IMR-90 (cell line): Measurements from ENCODE around the gene UCK2. TPM values are rescaled to one million over a fixed set of nuclear protein-coding genes. Genes with fewer than 3 reads are reported as not detected.

Source experiments
- ATAC-seq: fragments of 200-7000 bp; cut with Tn5 transposase; 2 replicates; pipeline ENCODE4 v1.9.1; 2020; ENCODE audit warnings: low read depth, mild to moderate bottlenecking, moderate library complexity
- BruUV-seq: library from RNA; stranded (reverse); fragments of 400-500 nt; replicated peaks from 2 replicates; lab custom pipeline; 2021; lab: Mats Ljungman, UMichigan
- CTCF ChIA-PET: fragments of 300-600 bp; formaldehyde crosslinking; extraction: SDS; loops from one replicate; lab custom pipeline; 2021; ENCODE audit warnings: antibody characterized with exemption; lab: Yijun Ruan, JAX
- POLR2A ChIA-PET: fragments of 300-600 bp; sonication (Branson Sonifier 250); formaldehyde crosslinking; loops from one replicate; lab custom pipeline; 2022; ENCODE audit warnings: antibody characterized with exemption; ENCODE audit not compliant: unreplicated experiment; lab: Charles Lee
- DNase-seq: peaks from one replicate; pipeline ENCODE4 v3.0.0; 2013
- H2AFZ ChIP-seq: replicated peaks from 2 replicates; pipeline ENCODE3; 2013; ENCODE audit warnings: low read length, mild to moderate bottlenecking; ENCODE audit not compliant: poor library complexity
- H2AK5ac ChIP-seq: 2 replicates; pipeline ENCODE4 v1.6.1; 2013; ENCODE audit warnings: low read depth, low read length, inconsistent platforms
- H2AK9ac ChIP-seq: replicated peaks from 2 replicates; pipeline ENCODE3; 2013; ENCODE audit warnings: mild to moderate bottlenecking, low read depth, low read length, moderate library complexity; ENCODE audit not compliant: poor library complexity
- H2BK120ac ChIP-seq: 2 replicates; pipeline ENCODE4 v1.6.1; 2013; ENCODE audit warnings: low read depth, low read length, inconsistent platforms
- H2BK15ac ChIP-seq: 3 replicates; pipeline ENCODE4 v1.6.1; 2013; ENCODE audit warnings: low read depth, low read length, inconsistent platforms
- H2BK20ac ChIP-seq: 2 replicates; pipeline ENCODE4 v1.6.1; 2013; ENCODE audit warnings: low read depth, mild to moderate bottlenecking, inconsistent platforms, low read length, moderate library complexity
- H2BK5ac ChIP-seq: 2 replicates; pipeline ENCODE4 v1.6.1; 2013; ENCODE audit warnings: mild to moderate bottlenecking, low read depth, low read length, inconsistent platforms; ENCODE audit not compliant: poor library complexity, severe bottlenecking
- H3K14ac ChIP-seq: replicated peaks from 2 replicates; pipeline ENCODE4 v1.6.1; 2013; ENCODE audit warnings: low read depth, low read length, inconsistent platforms
- H3K18ac ChIP-seq: 2 replicates; pipeline ENCODE4 v1.6.1; 2013; ENCODE audit warnings: low read depth, low read length, control low read depth
- H3K23ac ChIP-seq: 2 replicates; pipeline ENCODE4 v1.6.1; 2013; ENCODE audit warnings: low read depth, low read length, inconsistent platforms
- H3K27ac ChIP-seq: 2 replicates; pipeline ENCODE4 v1.5.1; 2013; ENCODE audit warnings: mild to moderate bottlenecking, control low read depth, low read length; ENCODE audit not compliant: insufficient read depth
- H3K27me3 ChIP-seq: 2 replicates; pipeline ENCODE4 v1.6.1; 2013; ENCODE audit warnings: low read length; ENCODE audit not compliant: control insufficient read depth, insufficient read depth
- H3K36me3 ChIP-seq: 2 replicates; pipeline ENCODE4 v1.6.1; 2013; ENCODE audit warnings: low read length, mixed read lengths; ENCODE audit not compliant: control insufficient read depth, insufficient read depth
- H3K4ac ChIP-seq: 2 replicates; pipeline ENCODE4 v1.6.1; 2013; ENCODE audit warnings: low read depth, low read length, inconsistent platforms
- H3K4me1 ChIP-seq: 2 replicates; pipeline ENCODE4 v1.6.1; 2013; ENCODE audit warnings: low read length, mixed read lengths; ENCODE audit not compliant: control insufficient read depth, insufficient read depth
- H3K4me2 ChIP-seq: 2 replicates; pipeline ENCODE4 v1.6.1; 2013; ENCODE audit warnings: low read depth, mild to moderate bottlenecking, control low read depth, low read length, moderate library complexity
- H3K4me3 ChIP-seq: 2 replicates; pipeline ENCODE4 v1.5.1; 2013; ENCODE audit warnings: low read depth, mild to moderate bottlenecking, control low read depth, low read length, moderate library complexity; ENCODE audit not compliant: insufficient read depth
- H3K56ac ChIP-seq: 2 replicates; pipeline ENCODE4 v1.6.1; 2013; ENCODE audit warnings: low read length, inconsistent platforms; ENCODE audit not compliant: insufficient read depth; ENCODE audit errors: extremely low read depth
- H3K79me1 ChIP-seq, 2 experiments: 2 replicates each; pipeline ENCODE4 v1.6.1; 2013; ENCODE audit warnings: low read length in 2 of 2, inconsistent platforms in 1 of 2, low read depth in 1 of 2
- H3K9ac ChIP-seq: 2 replicates; pipeline ENCODE4 v1.6.1; 2013; ENCODE audit warnings: low read depth, low read length, control low read depth
- H3K9me1 ChIP-seq: 2 replicates; pipeline ENCODE4 v1.6.1; 2013; ENCODE audit warnings: low read length, inconsistent platforms; ENCODE audit not compliant: insufficient read depth
- H3K9me3 ChIP-seq: 2 replicates; pipeline ENCODE4 v1.6.1; 2013; ENCODE audit warnings: low read length; ENCODE audit not compliant: control insufficient read depth, insufficient read depth
- H4K20me1 ChIP-seq: 2 replicates; pipeline ENCODE4 v1.6.1; 2013; ENCODE audit warnings: low read length, inconsistent platforms; ENCODE audit not compliant: insufficient read depth
- H4K5ac ChIP-seq: 2 replicates; pipeline ENCODE4 v1.6.1; 2013; ENCODE audit warnings: mild to moderate bottlenecking, low read depth, low read length, control low read depth
- H4K8ac ChIP-seq, 2 experiments: 2 replicates each; pipeline ENCODE4 v1.6.1; 2013; ENCODE audit warnings: low read depth in 2 of 2, low read length in 2 of 2, control low read depth in 1 of 2, inconsistent platforms in 1 of 2
- H4K91ac ChIP-seq: 2 replicates; pipeline ENCODE4 v1.6.1; 2013; ENCODE audit warnings: low read depth, low read length, inconsistent platforms; ENCODE audit not compliant: insufficient read depth
- CEBPB ChIP-seq: IDR thresholded peaks from 2 replicates; pipeline ENCODE4 v1.6.1; 2012; ENCODE audit warnings: low read depth, low read length, improper control_type of control experiment
- CHD1 ChIP-seq: IDR thresholded peaks from 2 replicates; pipeline ENCODE4 v1.6.1; 2012; ENCODE audit warnings: low read depth, low read length, improper control_type of control experiment
- CTCF ChIP-seq: conservative IDR thresholded peaks from 2 replicates; pipeline ENCODE4 v1.5.1; 2012; ENCODE audit warnings: mild to moderate bottlenecking, low read depth, low read length, improper control_type of control experiment
- MAZ ChIP-seq: IDR thresholded peaks from 2 replicates; pipeline ENCODE4 v1.6.1; 2012; ENCODE audit warnings: low read depth, mild to moderate bottlenecking, low read length, improper control_type of control experiment, moderate library complexity, borderline replicate concordance
- NFE2L2 ChIP-seq: fragments of 150-350 bp; IDR thresholded peaks from 2 replicates; pipeline ENCODE4 v1.6.1; 2016; ENCODE audit warnings: low read depth, mild to moderate bottlenecking, low read length
- POLR2A ChIP-seq: IDR thresholded peaks from 2 replicates; pipeline ENCODE4 v1.6.1; 2012; ENCODE audit warnings: mild to moderate bottlenecking, low read depth, low read length
- RCOR1 ChIP-seq: IDR thresholded peaks from 2 replicates; pipeline ENCODE4 v1.6.1; 2012; ENCODE audit warnings: mild to moderate bottlenecking, low read length, improper control_type of control experiment; ENCODE audit not compliant: insufficient replicate concordance
- RFX5 ChIP-seq: IDR thresholded peaks from 2 replicates; pipeline ENCODE4 v1.8.0; 2012; ENCODE audit warnings: low read depth, mild to moderate bottlenecking, low read length, moderate library complexity
- WGBS, 2 experiments: methylation state at CpG; one replicate each; pipeline versions ENCODE4 v1.1.5 to v1.1.7; 2013; ENCODE audit warnings: missing lambda C conversion rate in 2 of 2; ENCODE audit not compliant: insufficient read length in 1 of 2; ENCODE audit errors: extremely low coverage in 2 of 2; 5-methylcytosine and 5-hydroxymethylcytosine counted together
- dilution Hi-C: fragments of 300-500 bp; cut with HindIII; formaldehyde crosslinking; loops from one replicate; pipeline ENCODE4 v1.14.3; 2018; ENCODE audit warnings: low sequenced_read_pairs; ENCODE audit not compliant: unreplicated experiment
- in situ Hi-C: fragments of 300-500 bp; cut with MboI; formaldehyde crosslinking; loops from 3 replicates; pipeline ENCODE4 v1.14.3; 2019; ENCODE audit warnings: low sequenced_read_pairs, inconsistent platforms, mixed read lengths
- intact Hi-C: fragments of 100-400 bp; cut with micrococcal nuclease; formaldehyde crosslinking; loops from 2 replicates; pipeline ENCODE4 v1.10.0; 2022
- polyA plus RNA-seq, 3 experiments: library from polyadenylated mRNA; depleted of rRNA; stranded (reverse); fragments of >200 nt; gene quantifications; 2 replicates each; pipeline ENCODE4 v1.2.3, GENCODE V29; 2012; ENCODE audit warnings: low replicate concordance in 1 of 3
- total RNA-seq: library from RNA; depleted of rRNA; stranded (reverse); fragments of >200 nt; gene quantifications from 2 replicates; pipeline ENCODE4 v1.2.3, GENCODE V29; 2012

The UCK2 gene
- total and polyA plus RNA-seq, 2 of the 4 experiments (the other 2 are of a cell fraction): 83.0 to 87.8 TPM

GRCh38 chr1:165897326-165898303 lies 70.2 kb downstream of the UCK2 start:
- Histone ChIP-seq H3K27me3 (no peaks in the 10 kb centered on the region), H3K4me1 (peaks cover 53% of the 10 kb centered on the region), H4K8ac (peak overlapping the region; percentile 95 to 98), H2BK15ac (peak overlapping the region; percentile 91; the same call in 2 of the 3 replicates), H3K56ac (peak overlapping the region; percentile 97), H2BK20ac (peak overlapping the region; percentile 99), H3K9ac (peak overlapping the region; percentile 59), H2AK5ac (peak overlapping the region; percentile 99), H3K36me3 (peaks cover 5% of the 10 kb centered on the region; the same call in 1 of the 2 replicates), H3K4me2 (peak overlapping the region; percentile 16), H3K9me1 (peaks cover 48% of the 10 kb centered on the region), H3K9me3 (no peaks in the 10 kb centered on the region), H3K79me1 (peaks cover 48 to 86% of the 10 kb centered on the region in 2 experiments), H2BK5ac (peak overlapping the region; percentile 100), H4K5ac (peak overlapping the region; percentile 99), H4K20me1 (no peaks in the 10 kb centered on the region), H2AFZ (peak overlapping the region; percentile 16), H3K4me3 (no peak overlapping the region), H3K23ac (peak overlapping the region; percentile 99), H3K18ac (peak overlapping the region; percentile 100), H4K91ac (peak overlapping the region; percentile 100), H3K4ac (peak overlapping the region; percentile 100), H2AK9ac (peak overlapping the region; percentile 90), H3K27ac (peak overlapping the region; percentile 92), H3K14ac (peak overlapping the region; percentile 99), H2BK120ac (peak overlapping the region; percentile 100)
- intact Hi-C loops: loop anchor here (2.0 kb wide), 3 partner anchors 43 to 267 kb away; partner anchors contain the start of genes MGST3 and TMCO1
- CTCF ChIA-PET: no interaction called here
- no TSS peak for BruUV-seq
- DNase-seq (peak; percentile 80), ATAC-seq (no peak)
- TF ChIP-seq CTCF: no peak
- no peak; the same call in 1 of the 2 replicates for TF ChIP-seq POLR2A
- TF ChIP-seq CEBPB: peak; percentile 98
- 0 out of 2 replicates have a peak, but pooled peaks have one; percentile 10 for TF ChIP-seq MAZ
- TF ChIP-seq RCOR1: no peak
- TF ChIP-seq RFX5: no peak
- TF ChIP-seq NFE2L2: peak; percentile 35; the same call in 1 of the 2 replicates
- TF ChIP-seq CHD1: no peak
- POLR2A ChIA-PET: interaction anchor here (0.8 kb wide), 1 partner anchor 68 kb away, joined by 3 read pairs; no protein-coding TSS in a partner anchor
- in situ Hi-C loops: no loop called here
- dilution Hi-C loops: no loop called here
- 91% methylated on average over 4 of the region's 12 CpGs; no CpG with 5 or more reads in 1 of the 2 experiments for WGBS, 2 experiments
